ENCODE results near the gene SERHL2. TPM values are rescaled to one million over a fixed set of nuclear protein-coding genes. Genes with fewer than 3 reads are reported as not detected.
"Not testable (repeated sequence)": the region's sequence is repeated elsewhere in the genome, so short reads cannot be mapped to it uniquely, and the experiment has no call there.

SERHL2 gene
- total and polyA plus RNA-seq, 2 donors (not counting 3 experiments of a cell fraction or from before 2014, with no cell fraction given) = 0.80 to 2.0 TPM

GRCh38 chr22:42581194-42581761, 27.5 kb downstream of the SERHL2 start:
- peak overlapping the region; percentile 54 for H3K4me2 ChIP-seq (ENCODE audit: insufficient read depth, low read length)
- H2AFZ ChIP-seq (ENCODE audit: low read depth, low read length) = peak overlapping the region; percentile 19
- peak overlapping the region; percentile 54 for H3K9ac ChIP-seq (replicated peaks; ENCODE audit: extremely low read depth, insufficient read depth, low read length)
- DNase-seq (ENCODE audit: low read depth, low spot score); H3K27ac ChIP-seq (ENCODE audit: insufficient read depth, low read depth, low read length); intact Hi-C loops (cut with micrococcal nuclease); H3K4me1 ChIP-seq (ENCODE audit: control insufficient read depth, extremely low read depth, insufficient read depth, low read length); H3K9me3 ChIP-seq (replicated peaks; ENCODE audit: control insufficient read depth, insufficient read depth, low read length); H3K9me1 ChIP-seq (replicated peaks; ENCODE audit: control insufficient read depth, extremely low read depth, insufficient read depth, low read length); dilution Hi-C loops (cut with MboI; ENCODE audit: extremely low pct_ligation_motif_present, low sequenced_read_pairs); H3K27me3 ChIP-seq (ENCODE audit: control insufficient read depth in 2 of 2, insufficient read depth in 2 of 2, low read length in 2 of 2); H4K20me1 ChIP-seq (replicated peaks; ENCODE audit: control insufficient read depth, extremely low read depth, insufficient read depth, low read length); POLR2A ChIA-PET: not testable (repeated sequence)
- H3K4me3 ChIP-seq (replicated peaks in 1 of 3; ENCODE audit: insufficient read depth in 1 of 3, low read depth in 1 of 3, low read length in 3 of 3) = peak overlapping the region; percentile 56 to 95 (median 56)
- H3K36me3 ChIP-seq (ENCODE audit: control insufficient read depth in 2 of 2, extremely low read depth in 1 of 2, insufficient read depth in 2 of 2, low read length in 2 of 2) = peaks cover 13 to 32% of the 10 kb centered on the region in 2 experiments
- peak; percentile 78 for FAIRE-seq
- H3K79me2 ChIP-seq (ENCODE audit: control insufficient read depth, insufficient read depth, low read length) = peaks cover 17% of the 10 kb centered on the region
- CTCF ChIA-PET = interaction anchor here (0.9 to 1.0 kb wide), 2 partner anchors 10 to 21 kb away, joined by 3 to 4 read pairs; no protein-coding TSS in a partner anchor
- TSS peak; percentile 65 for BruUV-seq (replicated peaks)

GRCh38 chr22:42581762-42582716, 28.3 kb downstream of the SERHL2 start:
- peak; percentile 79 for DNase-seq (ENCODE audit: low read depth, low spot score)
- POLR2A ChIA-PET = no interaction called here

More at GRCh38 chr22:42581762-42582716, 28.3 kb downstream of the SERHL2 start:
- Histone ChIP-seq H3K9me3 (replicated peaks; ENCODE audit: control insufficient read depth, insufficient read depth, low read length) (no peaks in the 10 kb centered on the region), H3K9ac (replicated peaks; ENCODE audit: extremely low read depth, insufficient read depth, low read length) (peak overlapping the region; percentile 54), H2AFZ (ENCODE audit: low read depth, low read length) (peak overlapping the region; percentile 19), H3K27me3 (ENCODE audit: control insufficient read depth in 2 of 2, insufficient read depth in 2 of 2, low read length in 2 of 2) (no peaks in the 10 kb centered on the region), H3K36me3 (ENCODE audit: control insufficient read depth in 2 of 2, extremely low read depth in 1 of 2, insufficient read depth in 2 of 2, low read length in 2 of 2) (peaks cover 13 to 38% of the 10 kb centered on the region in 2 experiments), H3K79me2 (ENCODE audit: control insufficient read depth, insufficient read depth, low read length) (peaks cover 17% of the 10 kb centered on the region), H3K4me2 (ENCODE audit: insufficient read depth, low read length) (peak overlapping the region; percentile 24), H3K27ac (ENCODE audit: insufficient read depth, low read depth, low read length) (no peak overlapping the region), H3K4me3 (replicated peaks in 1 of 3; ENCODE audit: insufficient read depth in 1 of 3, low read depth in 1 of 3, low read length in 3 of 3) (peak overlapping the region; percentile 48 to 95 (median 56)), H3K9me1 (replicated peaks; ENCODE audit: control insufficient read depth, extremely low read depth, insufficient read depth, low read length) (no peaks in the 10 kb centered on the region), H3K4me1 (ENCODE audit: control insufficient read depth, extremely low read depth, insufficient read depth, low read length) (peaks cover 3% of the 10 kb centered on the region), H4K20me1 (replicated peaks; ENCODE audit: control insufficient read depth, extremely low read depth, insufficient read depth, low read length) (no peaks in the 10 kb centered on the region)
- no peak for TF ChIP-seq JUN (IDR thresholded peaks at IDR 0.05; ENCODE audit: borderline replicate concordance, insufficient read depth, insufficient read length, low read depth)
- TF ChIP-seq POLR2A (IDR thresholded peaks at IDR 0.05; ENCODE audit: low read depth, low read length) = peak; percentile 79
- peak; percentile 91 for TF ChIP-seq POLR2AphosphoS5 (IDR thresholded peaks at IDR 0.05; ENCODE audit: insufficient read depth, low read depth, low read length)
- BruUV-seq (replicated peaks) = no TSS peak
- FAIRE-seq = peak; percentile 89
- intact Hi-C loops (cut with micrococcal nuclease) = no loop called here
- CTCF ChIA-PET = interaction anchor here (0.9 to 1.0 kb wide), 2 partner anchors 9 to 22 kb away, joined by 3 to 4 read pairs; no protein-coding TSS in a partner anchor
- dilution Hi-C loops (cut with MboI; ENCODE audit: extremely low pct_ligation_motif_present, low sequenced_read_pairs) = no loop called here

All from endothelial cell of umbilical vein (primary cell).